Liver (tissue), 9 donors: ENCODE results near the gene TBCCD1. TPM values are rescaled to one million over a fixed set of nuclear protein-coding genes. Genes with fewer than 3 reads are reported as not detected.

Experiments
- DNase-seq: peaks from one replicate; pipeline ENCODE4 v3.0.0-alpha.2; 2017; ENCODE audit warnings: low spot score
- H3K27ac ChIP-seq, 2 donors: one replicate each; pipeline ENCODE4 v1.7.0; 2013; ENCODE audit warnings: inconsistent platforms in 2 of 2, low read length in 2 of 2, control low read depth in 1 of 2, low read depth in 1 of 2, mild to moderate bottlenecking in 1 of 2
- H3K27me3 ChIP-seq, 4 donors: one replicate each; pipeline versions ENCODE4 v1.6.1 to v1.7.0; 2013; ENCODE audit warnings: low read length in 3 of 4, inconsistent platforms in 1 of 4, mild to moderate bottlenecking in 1 of 4, moderate library complexity in 1 of 4; ENCODE audit not compliant: control insufficient read depth in 4 of 4, insufficient read depth in 4 of 4
- H3K36me3 ChIP-seq, 4 donors: one replicate each; pipeline versions ENCODE4 v1.6.1 to v1.7.0; 2013; ENCODE audit warnings: low read length in 3 of 4, mild to moderate bottlenecking in 3 of 4, low read depth in 1 of 4, moderate library complexity in 1 of 4; ENCODE audit not compliant: control insufficient read depth in 4 of 4, insufficient read depth in 3 of 4
- H3K4me1 ChIP-seq, 4 donors: one replicate each; pipeline versions ENCODE4 v1.6.1 to v1.7.0; 2013; ENCODE audit warnings: low read length in 3 of 4, mild to moderate bottlenecking in 3 of 4, moderate library complexity in 1 of 4; ENCODE audit not compliant: control insufficient read depth in 4 of 4, insufficient read depth in 4 of 4
- H3K4me3 ChIP-seq, 3 donors: one replicate each; pipeline versions ENCODE4 v1.6.1 to v1.7.0; 2013; ENCODE audit warnings: low read length in 3 of 3, control low read depth in 1 of 3, low read depth in 1 of 3, mild to moderate bottlenecking in 1 of 3
- H3K9ac ChIP-seq, 2 donors: one replicate each; pipeline ENCODE4 v1.7.0; 2013; ENCODE audit warnings: low read length in 2 of 2, mild to moderate bottlenecking in 2 of 2, moderate library complexity in 2 of 2, control low read depth in 1 of 2, low read depth in 1 of 2
- H3K9me3 ChIP-seq, 4 donors: one replicate each; pipeline versions ENCODE4 v1.6.1 to v1.7.0; 2013; ENCODE audit warnings: low read length in 3 of 4; ENCODE audit not compliant: control insufficient read depth in 4 of 4
- EGR1 ChIP-seq, 2 donors: IDR thresholded peaks; 2 replicates each; pipeline ENCODE4 v1.6.1; 2016 to 2018; ENCODE audit warnings: antibody characterized with exemption in 2 of 2, low read depth in 2 of 2
- FOXA1 ChIP-seq: IDR thresholded peaks from 2 replicates; pipeline ENCODE4 v1.6.1; 2016; ENCODE audit warnings: antibody characterized with exemption
- FOXA2 ChIP-seq: IDR thresholded peaks from 2 replicates; pipeline ENCODE4 v1.6.1; 2016; ENCODE audit warnings: antibody characterized with exemption
- HNF4A ChIP-seq, 2 donors: conservative IDR thresholded peaks; 2 replicates each; pipeline ENCODE4 v1.6.1; 2016; ENCODE audit warnings: antibody characterized with exemption in 2 of 2, mild to moderate bottlenecking in 2 of 2
- HNF4G ChIP-seq: IDR thresholded peaks from 2 replicates; pipeline ENCODE4 v1.6.1; 2016; ENCODE audit warnings: antibody characterized with exemption
- JUND ChIP-seq, 2 donors: IDR thresholded peaks; 2 replicates each; pipeline ENCODE4 v1.6.1; 2016; ENCODE audit warnings: antibody characterized with exemption in 2 of 2
- MAX ChIP-seq: IDR thresholded peaks from 2 replicates; pipeline ENCODE4 v1.6.1; 2016; ENCODE audit warnings: antibody characterized with exemption
- NR2F2 ChIP-seq: IDR thresholded peaks from 2 replicates; pipeline ENCODE4 v1.6.1; 2016; ENCODE audit warnings: antibody characterized with exemption
- RAD21 ChIP-seq, 2 donors: IDR thresholded peaks; 2 replicates each; pipeline ENCODE4 v1.6.1; 2016; ENCODE audit warnings: antibody characterized with exemption in 2 of 2, mild to moderate bottlenecking in 2 of 2
- RXRA ChIP-seq, 2 donors: IDR thresholded peaks; 2 replicates each; pipeline ENCODE4 v1.6.1; 2017 to 2018; ENCODE audit warnings: antibody characterized with exemption in 2 of 2, mild to moderate bottlenecking in 1 of 2
- SP1 ChIP-seq: IDR thresholded peaks from 2 replicates; pipeline ENCODE4 v1.6.1; 2018; ENCODE audit warnings: antibody characterized with exemption, mild to moderate bottlenecking
- YY1 ChIP-seq: IDR thresholded peaks from 2 replicates; pipeline ENCODE4 v1.6.1; 2016; ENCODE audit warnings: antibody characterized with exemption, mild to moderate bottlenecking
- ZBTB33 ChIP-seq: IDR thresholded peaks from 2 replicates; pipeline ENCODE4 v1.6.1; 2016; ENCODE audit warnings: antibody characterized with exemption
- WGBS: extraction: QIAGEN DNeasy Blood & Tissue Kit; methylation state at CpG from one replicate; pipeline ENCODE4 v1.1.7; 2013; 5-methylcytosine and 5-hydroxymethylcytosine counted together
- polyA plus RNA-seq, 2 donors: library from polyadenylated mRNA; stranded (reverse) in 1 of 2; unstranded in 1 of 2; fragments of 200-250 nt in 1 of 2; fragments of >200 nt in 1 of 2; fragmentation: Nextera tagmentation in 1 of 2; extraction: Ambion mirVana in 1 of 2; gene quantifications; one replicate each; pipeline versions ENCODE4 v1.2.1 to v1.2.3, GENCODE V29; 2013 to 2015
- total RNA-seq, 2 donors: library from RNA; depleted of rRNA; stranded (reverse); fragments of >200 nt; gene quantifications; one replicate each; pipeline ENCODE4 v1.2.3, GENCODE V29; 2014
- donor health status: healthy.
- donor health status: healthy.
- donor health status: healthy.
- donor health status: healthy.
- donor health status: healthy.

Gene TBCCD1
- total and polyA plus RNA-seq, 4 donors = 4.9 to 16.2 (median 10.6) TPM

GRCh38 chr3:186525369-186526255, 41.5 kb downstream of the TBCCD1 start:
- Histone ChIP-seq H3K9ac (no peak overlapping the region), H3K4me3 (no peak overlapping the region), H3K9me3 (no peaks in the 10 kb centered on the region), H3K27me3 (no peaks in the 10 kb centered on the region), H3K4me1 (peaks cover 0 to 4% (median under 1%) of the 10 kb centered on the region in 4 donors), H3K27ac (no peak overlapping the region), H3K36me3 (no peaks in the 10 kb centered on the region)
- TF ChIP-seq EGR1 (IDR thresholded peaks at IDR 0.05; ENCODE audit: low read depth in 2 of 2) (no peak), FOXA2 (no peak), JUND (IDR thresholded peaks at IDR 0.05) (no peak), SP1 (no peak), MAX (no peak), FOXA1 (no peak), NR2F2 (no peak), YY1 (no peak), RAD21 (IDR thresholded peaks at IDR 0.05) (no peak), ZBTB33 (no peak), RXRA (IDR thresholded peaks at IDR 0.05) (no peak)
- no peak for DNase-seq
- 70% methylated on average over 9 of the region's 9 CpGs for WGBS

- no peak overlapping the region for H3K4me3 ChIP-seq
- no peak overlapping the region for H3K27ac ChIP-seq
- H3K36me3 ChIP-seq = no peaks in the 10 kb centered on the region
- TF ChIP-seq FOXA1 (no peak), MAX (no peak), RXRA (IDR thresholded peaks at IDR 0.05) (no peak), HNF4G (no peak), SP1 (no peak), EGR1 (IDR thresholded peaks at IDR 0.05; ENCODE audit: low read depth in 2 of 2) (no peak), NR2F2 (no peak), JUND (IDR thresholded peaks at IDR 0.05) (no peak), HNF4A (conservative IDR thresholded peaks at IDR 0.05) (no peak), ZBTB33 (no peak), YY1 (no peak), FOXA2 (no peak)
- DNase-seq = no peak
- WGBS = 97% methylated on average over 6 of the region's 6 CpGs
- peaks cover 0 to 4% (median under 1%) of the 10 kb centered on the region in 4 donors for H3K4me1 ChIP-seq
- H3K9ac ChIP-seq = no peak overlapping the region
- H3K27me3 ChIP-seq = no peaks in the 10 kb centered on the region
- no peaks in the 10 kb centered on the region for H3K9me3 ChIP-seq
These were observed 42.5 kb downstream of the TBCCD1 start for GRCh38 chr3:186524616-186525015.
